ENCODE data around the gene FBXO38. TPM values are rescaled to one million over a fixed set of nuclear protein-coding genes. Genes with fewer than 3 reads are reported as not detected.
"Not testable (repeated sequence)": the region's sequence is repeated elsewhere in the genome, so short reads cannot be mapped to it uniquely, and the experiment has no call there.

FBXO38 gene
- polyA plus RNA-seq, 3 donors, result 6.8 to 22.1 (median 14.8) TPM

DNA sequence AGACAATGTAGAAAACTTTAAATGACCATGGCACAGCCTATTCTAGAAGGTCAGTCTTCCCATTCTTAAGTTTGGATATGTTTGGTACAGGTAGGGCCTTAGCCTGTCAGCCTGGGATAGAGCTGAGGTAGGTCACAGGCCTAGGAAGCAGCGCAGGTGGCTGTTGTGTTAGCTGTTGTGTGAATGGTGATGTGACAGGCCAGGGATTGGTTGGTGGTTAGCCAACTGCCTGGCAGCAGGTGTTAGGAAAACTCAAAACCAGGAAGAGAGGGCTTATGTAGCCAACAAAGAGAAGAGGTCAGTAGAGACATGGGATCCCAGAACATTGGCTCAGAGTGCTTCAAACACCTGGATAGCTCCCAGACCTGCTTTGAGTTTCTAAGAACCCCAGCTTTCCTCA, 84.2 kb downstream of the FBXO38 start:
- Histone ChIP-seq H3K4me2 (replicated peaks; ENCODE audit: extremely low read depth, low read length, poor library complexity, severe bottlenecking) (no peak overlapping the region), H3K36me3 (replicated peaks in 1 of 2; ENCODE audit: control insufficient read depth in 1 of 2, insufficient read depth in 2 of 2, low read length in 2 of 2) (no peaks in the 10 kb centered on the region), H4K20me1 (ENCODE audit: insufficient read depth, low read length) (no peaks in the 10 kb centered on the region), H3K9me3 (replicated peaks in 1 of 2; ENCODE audit: control insufficient read depth in 1 of 2, insufficient read depth in 1 of 2, low read length in 2 of 2) (no peaks in the 10 kb centered on the region), H3K27me3 (ENCODE audit: control insufficient read depth in 2 of 2, insufficient read depth in 2 of 2, low read length in 2 of 2) (no peaks in the 10 kb centered on the region), H3K4me1 (ENCODE audit: control insufficient read depth in 1 of 2, insufficient read depth in 2 of 2, low read length in 2 of 2) (peaks cover 16 to 20% of the 10 kb centered on the region in 2 donors), H3K79me2 (ENCODE audit: insufficient read depth, low read length) (no peaks in the 10 kb centered on the region), H2AFZ (ENCODE audit: insufficient read depth, low read depth, low read length, poor library complexity, severe bottlenecking) (no peak overlapping the region), H3K9ac (ENCODE audit: insufficient read depth, low read length, poor library complexity, severe bottlenecking) (no peak overlapping the region), H3K27ac (ENCODE audit: low read depth in 1 of 2, low read length in 2 of 2) (no peak overlapping the region), H3K4me3 (replicated peaks in 1 of 3; ENCODE audit: low read depth in 2 of 3, low read length in 3 of 3) (no peak overlapping the region)
- no peak for TF ChIP-seq CTCF (IDR thresholded peaks at IDR 0.05)
- H3K36me3 Mint-ChIP-seq, result no peaks in the 10 kb centered on the region
- peaks cover 0 to 12% (median 3%) of the 10 kb centered on the region in 7 donors for H3K9me3 Mint-ChIP-seq
- H3K4me3 Mint-ChIP-seq, result no peak overlapping the region
- H3K27me3 Mint-ChIP-seq (ENCODE audit: low read depth in 3 of 3), result no peaks in the 10 kb centered on the region
- peak overlapping the region in 1 of 7 donors; percentile 81 for H3K27ac Mint-ChIP-seq
- WGBS (ENCODE audit: insufficient coverage), result 90% methylated on average over 1 of the region's 1 CpG
- peaks cover 28% of the 10 kb centered on the region for H3K4me1 Mint-ChIP-seq
- no peak for DNase-seq
- intact Hi-C loops (cut with micrococcal nuclease), result no loop called here

GRCh38 chr5:148468746-148469145, 85.0 kb downstream of the FBXO38 start:
- H4K20me1 ChIP-seq (ENCODE audit: insufficient read depth, low read length); H3K4me2 ChIP-seq (replicated peaks; ENCODE audit: extremely low read depth, low read length, poor library complexity, severe bottlenecking); H3K27me3 ChIP-seq (ENCODE audit: control insufficient read depth in 2 of 2, insufficient read depth in 2 of 2, low read length in 2 of 2); intact Hi-C loops (cut with micrococcal nuclease); H3K4me3 Mint-ChIP-seq; H3K36me3 ChIP-seq (replicated peaks in 1 of 2; ENCODE audit: control insufficient read depth in 1 of 2, insufficient read depth in 2 of 2, low read length in 2 of 2); H3K27ac ChIP-seq (ENCODE audit: low read depth in 1 of 2, low read length in 2 of 2); H3K36me3 Mint-ChIP-seq; H3K9me3 ChIP-seq (replicated peaks in 1 of 2; ENCODE audit: control insufficient read depth in 1 of 2, insufficient read depth in 1 of 2, low read length in 2 of 2); DNase-seq; H3K9ac ChIP-seq (ENCODE audit: insufficient read depth, low read length, poor library complexity, severe bottlenecking); H2AFZ ChIP-seq (ENCODE audit: insufficient read depth, low read depth, low read length, poor library complexity, severe bottlenecking); H3K27me3 Mint-ChIP-seq (ENCODE audit: low read depth in 3 of 3); H3K4me3 ChIP-seq (replicated peaks in 1 of 3; ENCODE audit: low read depth in 2 of 3, low read length in 3 of 3); H3K79me2 ChIP-seq (ENCODE audit: insufficient read depth, low read length): not testable (repeated sequence)
- no CpG with 5 or more reads among the region's 5 CpGs for WGBS (ENCODE audit: insufficient coverage)
- H3K4me1 ChIP-seq (ENCODE audit: control insufficient read depth in 1 of 2, insufficient read depth in 2 of 2, low read length in 2 of 2), result peaks cover 16 to 20% of the 10 kb centered on the region in 2 donors
- peaks cover 28% of the 10 kb centered on the region for H3K4me1 Mint-ChIP-seq
- H3K9me3 Mint-ChIP-seq, result peaks cover 0 to 12% (median 4%) of the 10 kb centered on the region in 7 donors
- H3K27ac Mint-ChIP-seq, result peak overlapping the region in 2 of 7 donors; percentile 16 to 55

All from CD14-positive monocyte (primary cell).